Measurements from ENCODE around the gene RPL4.
"Not testable (repeated sequence)": the region's sequence is repeated elsewhere in the genome, so short reads cannot be mapped to it uniquely, and the experiment has no call there.

RPL4 gene

DNA sequence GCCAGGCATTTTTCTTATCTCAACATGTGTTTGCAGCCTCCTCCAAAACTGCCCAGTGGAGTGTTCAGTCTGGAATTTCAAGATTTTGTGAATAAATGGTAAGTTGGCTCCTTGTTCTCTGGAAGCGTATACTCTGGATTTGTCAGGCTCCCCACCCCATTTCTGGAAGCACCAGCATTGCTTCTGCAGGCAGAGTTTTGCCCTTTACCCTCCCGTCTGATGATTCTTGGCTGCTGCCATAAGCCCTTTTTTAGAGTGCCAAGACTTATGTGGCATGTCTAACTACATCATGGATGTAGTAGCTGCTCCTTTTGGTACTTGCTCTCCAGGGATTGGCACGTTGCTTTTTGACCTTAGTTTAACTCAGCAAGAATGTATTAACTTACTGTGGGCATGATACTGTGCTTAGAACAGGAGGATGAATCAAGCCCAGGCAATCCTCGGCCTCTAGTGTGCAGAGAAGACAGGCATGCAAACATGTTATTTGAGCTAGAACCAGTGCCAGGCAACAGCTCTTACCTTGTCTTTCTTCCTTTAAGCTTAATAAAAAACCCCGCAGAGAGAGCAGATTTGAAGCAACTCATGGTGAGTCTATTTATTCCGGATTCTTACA, 15.4 kb downstream of the RPL4 start:
- no peak for DNase-seq (ENCODE audit: low read depth)

GRCh38 chr15:66488525-66488924, 16.1 kb downstream of the RPL4 start:
- no peak for DNase-seq (ENCODE audit: low read depth)

DNA sequence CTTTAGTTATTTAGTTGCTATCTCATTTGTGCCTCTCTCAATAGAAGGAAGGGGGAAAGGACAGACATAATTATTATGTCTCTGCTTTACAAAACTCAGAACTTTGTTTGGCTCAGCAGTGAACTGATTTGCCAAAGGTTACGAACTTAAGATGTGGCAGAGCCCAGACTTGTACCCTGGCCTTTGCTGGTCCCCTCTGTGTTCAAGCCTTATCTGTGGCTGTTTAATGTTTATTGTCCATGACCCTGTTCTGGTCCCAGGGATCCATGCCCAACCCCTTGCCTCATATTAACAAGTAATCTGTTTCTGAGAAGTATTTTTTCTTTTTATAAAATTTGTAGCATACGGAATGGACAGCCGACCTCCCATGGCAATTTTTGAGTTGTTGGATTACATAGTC, 17.8 kb downstream of the RPL4 start:
- no peak for DNase-seq (ENCODE audit: low read depth)

GRCh38 chr15:66484539-66485112, 20.0 kb downstream of the RPL4 start:
- no peak for DNase-seq (ENCODE audit: low read depth)

GRCh38 chr15:66483131-66483566, 21.5 kb downstream of the RPL4 start:
- no peak for DNase-seq (ENCODE audit: low read depth)

- DNase-seq (ENCODE audit: low read depth) = no peak
Observed at GRCh38 chr15:66482539-66482938, 22.1 kb downstream of the RPL4 start.

DNA sequence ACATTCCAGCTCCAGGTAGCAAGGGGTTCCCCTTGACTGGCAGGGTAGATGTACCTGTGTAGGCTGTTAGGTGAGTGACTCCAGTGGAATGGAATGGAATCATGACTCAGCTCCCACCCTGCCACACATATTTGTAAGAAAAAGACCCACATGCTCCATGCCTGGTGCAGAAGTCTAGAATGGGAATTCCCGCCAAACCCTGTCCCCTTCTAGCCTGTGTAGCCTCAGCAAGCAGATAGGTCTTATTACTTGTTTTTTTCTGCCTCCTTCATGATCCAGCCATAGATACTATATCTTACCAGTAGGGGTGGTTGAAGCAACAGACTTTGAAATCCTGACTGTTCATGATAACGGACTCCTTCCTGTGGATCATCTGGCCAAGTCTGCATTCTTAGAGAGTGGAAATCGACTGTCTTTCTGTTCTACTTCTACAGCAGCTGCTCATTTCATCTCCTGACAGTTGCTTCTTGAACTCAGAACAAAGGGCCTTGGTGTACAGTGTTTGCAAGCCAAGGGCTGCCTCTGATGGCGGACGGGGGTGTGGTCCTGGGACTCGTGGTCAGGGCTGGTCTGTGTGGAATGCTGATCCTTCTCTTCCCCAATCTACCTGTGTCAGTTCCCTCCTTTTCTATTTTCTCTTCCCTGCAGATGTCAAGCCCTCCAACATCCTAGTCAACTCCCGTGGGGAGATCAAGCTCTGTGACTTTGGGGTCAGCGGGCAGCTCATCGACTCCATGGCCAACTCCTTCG, 23.4 kb downstream of the RPL4 start:
- no peak for DNase-seq (ENCODE audit: low read depth)

DNA sequence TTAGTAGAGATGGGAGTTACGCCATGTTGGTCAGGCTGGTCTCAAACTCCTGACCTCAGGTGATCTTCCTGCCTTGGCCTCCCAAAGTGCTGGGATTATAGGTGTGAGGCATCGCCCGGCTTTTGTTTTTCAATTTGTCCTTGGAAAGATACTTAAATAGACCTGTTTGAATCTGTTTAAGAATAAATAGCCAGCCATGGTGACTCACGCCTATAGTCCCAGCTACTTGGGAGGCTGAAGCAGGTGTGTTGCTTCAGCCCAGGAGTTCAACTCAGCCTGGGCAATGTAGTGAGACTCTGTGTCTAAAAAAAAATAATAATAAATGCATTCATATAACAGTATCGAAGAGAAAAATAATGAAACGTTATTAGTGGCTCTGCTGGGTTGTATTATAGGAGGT, 24.4 kb downstream of the RPL4 start:
- no peak for DNase-seq (ENCODE audit: low read depth)

GRCh38 chr15:66477011-66477410, 27.6 kb downstream of the RPL4 start:
- DNase-seq (ENCODE audit: low read depth) = no peak

GRCh38 chr15:66476535-66476934, 28.1 kb downstream of the RPL4 start:
- DNase-seq (ENCODE audit: low read depth) = no peak

DNA sequence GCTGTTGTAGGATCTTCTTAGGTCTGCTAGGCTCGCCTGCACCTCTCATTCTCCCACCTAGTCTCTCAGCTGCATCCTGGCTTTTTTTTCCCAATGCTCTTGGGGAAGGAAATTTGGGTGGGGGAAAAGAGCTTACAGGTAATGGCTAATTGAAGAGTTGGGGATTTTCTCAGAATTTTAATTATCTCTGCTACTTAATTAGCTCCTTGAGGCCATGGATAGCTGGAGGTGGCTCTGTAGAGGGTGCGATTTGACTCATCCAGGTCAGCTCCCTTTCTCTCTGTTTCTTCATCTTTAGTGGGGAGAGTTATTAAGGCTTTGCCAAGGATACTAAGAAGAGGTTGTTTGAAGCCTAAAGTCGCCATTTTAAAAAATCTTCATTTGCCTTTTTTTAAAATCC, 29.7 kb downstream of the RPL4 start:
- no peak for DNase-seq (ENCODE audit: low read depth)

DNA sequence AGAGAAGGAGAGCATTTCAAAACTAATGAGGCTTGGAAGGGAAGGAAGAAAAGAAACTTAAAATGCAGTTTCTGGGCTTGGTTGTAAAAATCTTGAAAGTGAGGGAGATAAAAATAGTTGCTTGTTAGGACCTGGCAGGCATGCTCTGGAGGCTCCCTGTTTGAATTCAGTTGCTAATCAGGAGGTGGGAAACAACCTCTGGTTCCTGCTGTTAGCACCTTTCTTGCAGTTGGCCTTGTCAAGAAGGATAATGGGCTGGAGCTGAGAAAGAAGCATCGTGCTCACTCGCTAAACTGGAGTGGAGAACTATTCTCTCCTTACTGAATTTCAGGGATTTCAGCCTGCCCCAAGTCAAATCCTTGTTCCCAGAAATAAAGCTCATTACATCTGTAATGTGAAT, 30.5 kb downstream of the RPL4 start:
- no peak for DNase-seq (ENCODE audit: low read depth)

DNA sequence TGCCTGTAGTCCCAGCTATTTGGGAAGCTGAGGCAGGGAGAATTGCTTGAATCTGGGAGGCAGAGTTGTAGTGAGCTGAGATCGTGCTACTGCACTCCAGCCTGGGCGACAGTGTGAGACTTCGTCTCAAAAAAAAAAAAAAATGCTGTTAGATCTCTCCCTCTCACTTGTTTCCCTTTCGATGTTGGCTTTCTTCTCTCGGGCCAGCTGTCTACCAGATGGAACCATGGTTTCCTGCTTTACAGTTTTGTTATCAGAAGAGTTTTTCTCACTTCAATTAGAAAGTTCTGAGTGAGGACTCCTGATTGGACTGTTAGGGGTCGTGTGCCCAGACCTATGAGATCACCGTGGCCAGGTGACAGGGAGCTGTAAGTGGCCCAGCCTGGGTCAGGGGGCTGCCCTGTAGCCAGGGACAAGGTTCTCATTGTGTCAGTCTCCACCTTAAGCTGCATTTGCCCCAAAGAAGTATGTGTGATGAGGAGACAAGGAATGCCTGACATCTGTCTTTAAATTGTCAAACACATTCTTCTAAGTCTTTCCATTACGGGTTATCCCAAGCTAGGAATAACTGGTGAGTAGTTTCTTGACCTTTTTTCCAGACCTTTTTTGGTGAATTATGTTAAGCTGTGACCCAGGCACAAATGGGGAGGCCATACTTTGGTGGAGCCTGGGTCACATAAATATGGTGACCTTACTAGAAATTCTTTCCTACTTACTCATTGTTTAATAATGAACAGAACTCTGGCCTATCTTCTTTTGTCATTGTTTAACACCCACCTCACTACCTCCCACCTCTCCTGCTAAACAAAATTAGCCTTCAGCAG, 32.3 kb downstream of the RPL4 start:
- no peak for DNase-seq (ENCODE audit: low read depth)

GRCh38 chr15:66470825-66471224, 33.8 kb downstream of the RPL4 start:
- not testable (repeated sequence) for DNase-seq (ENCODE audit: low read depth)

- not testable (repeated sequence) for DNase-seq (ENCODE audit: low read depth)
Observed at GRCh38 chr15:66467162-66468040, 37.3 kb downstream of the RPL4 start.

DNA sequence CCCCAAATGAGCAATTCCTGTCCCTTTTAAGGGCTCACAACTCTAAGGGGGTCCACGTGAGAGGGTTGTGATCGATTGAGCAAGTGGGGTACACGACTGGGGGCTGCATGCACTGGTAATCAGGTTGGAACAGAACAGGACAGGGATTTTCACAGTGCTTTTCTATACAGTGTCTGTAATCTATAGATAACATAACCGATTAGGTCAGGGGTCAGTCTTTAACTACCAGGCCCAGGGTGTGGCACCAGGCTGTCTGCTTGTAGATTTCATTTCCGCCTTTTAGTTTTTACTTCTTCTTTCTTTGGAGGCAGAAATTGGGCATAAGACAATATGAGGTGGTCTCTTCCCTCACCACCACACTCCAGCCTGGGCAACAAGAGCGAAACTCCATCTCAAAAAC, 39.4 kb downstream of the RPL4 start:
- DNase-seq (ENCODE audit: low read depth) = not testable (repeated sequence)

DNA sequence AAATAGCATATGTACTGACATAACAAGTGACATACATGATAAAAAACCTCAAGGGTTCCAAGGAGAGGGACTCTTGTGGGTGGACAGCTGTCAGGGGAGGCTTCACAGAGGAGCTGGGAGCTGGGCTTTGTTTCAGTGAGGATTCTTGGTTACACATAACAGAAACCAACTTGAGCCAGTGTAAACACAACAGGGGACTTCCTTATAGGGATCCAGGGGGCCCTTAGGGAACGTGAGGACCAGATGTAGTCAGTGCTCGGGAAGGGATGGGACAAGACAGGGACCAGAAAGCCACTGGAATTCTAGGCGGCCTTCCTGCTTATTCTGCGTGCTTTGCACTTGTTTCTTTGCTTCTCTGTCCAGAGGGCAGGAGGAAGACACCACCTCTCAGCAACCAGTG, 42.0 kb downstream of the RPL4 start:
- DNase-seq (ENCODE audit: low read depth) = no peak

- DNase-seq (ENCODE audit: low read depth) = no peak
Observed at GRCh38 chr15:66461917-66462316, 42.7 kb downstream of the RPL4 start.

DNA sequence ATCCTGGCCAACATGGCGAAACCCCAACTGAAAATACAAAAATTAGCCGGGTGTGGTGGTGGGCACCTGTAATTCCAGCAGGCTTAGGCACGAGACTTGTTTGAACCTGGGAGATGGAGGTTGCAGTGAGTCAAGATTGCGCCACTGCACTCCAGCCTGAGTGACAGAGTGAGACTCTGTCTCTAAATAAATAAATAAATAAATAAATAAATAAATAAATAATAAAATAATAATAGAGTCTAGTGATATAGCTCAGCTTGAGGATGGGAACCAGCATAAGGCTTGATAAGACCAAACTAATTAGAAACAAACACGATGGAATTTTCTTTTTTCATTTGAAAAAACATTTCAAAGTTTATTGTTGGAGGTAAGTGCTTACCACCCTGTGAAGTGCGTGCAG, 43.4 kb downstream of the RPL4 start:
- DNase-seq (ENCODE audit: low read depth) = not testable (repeated sequence)

- no peak for DNase-seq (ENCODE audit: low read depth)
Observed at GRCh38 chr15:66459818-66460615, 44.6 kb downstream of the RPL4 start.

DNA sequence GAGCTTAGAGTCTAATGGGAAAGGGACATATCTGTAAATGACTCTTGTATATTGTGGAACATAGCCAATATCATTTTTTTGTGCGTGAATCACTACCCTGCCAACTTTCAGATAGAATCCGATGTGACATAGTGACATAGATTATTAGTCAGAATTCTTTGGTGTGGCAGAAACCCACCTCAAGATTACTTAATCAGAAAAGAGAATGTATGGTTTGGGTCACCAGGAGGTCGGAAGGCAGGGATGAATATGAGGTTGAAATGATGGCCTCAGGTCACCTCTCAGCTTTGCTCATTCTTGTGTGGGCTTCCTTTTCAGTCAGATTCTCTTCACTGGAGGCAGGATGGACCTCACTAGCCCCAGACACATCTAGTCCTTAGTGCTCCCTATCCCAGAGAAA, 48.4 kb downstream of the RPL4 start:
- DNase-seq (ENCODE audit: low read depth) = no peak
